Activated T-helper 1 cell treated with anti-CD3 and anti-CD28 coated beads, Interleukin-12 subunit alpha, Interleukin-12 subunit beta, Interleukin-2, Interleukin-4 antibody, amounts not matched to agents 30 ng/mL and 10 ng/mL and 1 ng/mL, durations not matched to agents 14 hours and 24 hours and 36 hours (primary cell): Measurements from ENCODE around the gene NUP98. TPM values are rescaled to one million over a fixed set of nuclear protein-coding genes. Genes with fewer than 3 reads are reported as not detected.
"Not testable (repeated sequence)": the region's sequence is repeated elsewhere in the genome, so short reads cannot be mapped to it uniquely, and the experiment has no call there.

Experiments
- DNase-seq: peaks from one replicate; pipeline ENCODE4 v3.0.0; 2021; ENCODE audit warnings: low spot score
- H3K27ac Mint-ChIP-seq: one replicate; pipeline ENCODE4 v1.8.0; 2021; ENCODE audit warnings: mild to moderate bottlenecking, mixed read lengths
- H3K27me3 Mint-ChIP-seq: one replicate; pipeline ENCODE4 v1.8.0; 2022; ENCODE audit warnings: mild to moderate bottlenecking, moderate library complexity, mixed read lengths; ENCODE audit not compliant: insufficient read depth
- H3K36me3 Mint-ChIP-seq: one replicate; pipeline ENCODE4 v1.8.0; 2021; ENCODE audit warnings: low read depth, mixed read lengths
- H3K4me1 Mint-ChIP-seq: one replicate; pipeline ENCODE4 v1.8.0; 2021; ENCODE audit warnings: low read depth, mixed read lengths
- H3K4me3 Mint-ChIP-seq: one replicate; pipeline ENCODE4 v1.8.0; 2021; ENCODE audit warnings: mild to moderate bottlenecking, moderate library complexity, mixed read lengths
- H3K9me3 Mint-ChIP-seq: one replicate; pipeline ENCODE4 v1.8.0; 2021; ENCODE audit warnings: mixed read lengths
- intact Hi-C: fragments of 100-400 bp; cut with micrococcal nuclease; formaldehyde crosslinking; loops from one replicate; pipeline ENCODE4 v1.15.1; 2024
- total RNA-seq: library from RNA; stranded (reverse); gene quantifications from 2 replicates; pipeline ENCODE4 v1.2.3, GENCODE V29; 2022

Gene NUP98
- total RNA-seq, 1 donor from 2014 or later, result 122 TPM

GRCh38 chr11:3823762-3824506 is 26.6 kb upstream of the NUP98 start:
- no peak overlapping the region for H3K27ac Mint-ChIP-seq
- H3K27me3 Mint-ChIP-seq, result no peaks in the 10 kb centered on the region
- H3K4me1 Mint-ChIP-seq, result peaks cover 38% of the 10 kb centered on the region
- peaks cover 41% of the 10 kb centered on the region for H3K36me3 Mint-ChIP-seq
- intact Hi-C loops, result loop anchor here (1.0 kb wide), 2 partner anchors 17 to 248 kb away; no protein-coding TSS in a partner anchor
- H3K9me3 Mint-ChIP-seq, result no peaks in the 10 kb centered on the region
- no peak for DNase-seq
- H3K4me3 Mint-ChIP-seq, result no peak overlapping the region

GRCh38 chr11:3823303-3823702 is 25.9 kb upstream of the NUP98 start:
- intact Hi-C loops, result no loop called here
- no peaks in the 10 kb centered on the region for H3K9me3 Mint-ChIP-seq
- DNase-seq, result no peak
- peaks cover 41% of the 10 kb centered on the region for H3K36me3 Mint-ChIP-seq
- H3K4me1 Mint-ChIP-seq, result peaks cover 38% of the 10 kb centered on the region
- H3K27ac Mint-ChIP-seq, result no peak overlapping the region
- no peaks in the 10 kb centered on the region for H3K27me3 Mint-ChIP-seq
- H3K4me3 Mint-ChIP-seq, result no peak overlapping the region

- Mint-ChIP-seq H3K9me3 (no peaks in the 10 kb centered on the region), H3K27ac (no peak overlapping the region), H3K27me3 (no peaks in the 10 kb centered on the region), H3K4me1 (peaks cover 30% of the 10 kb centered on the region), H3K36me3 (peaks cover 33% of the 10 kb centered on the region), H3K4me3 (no peak overlapping the region)
- intact Hi-C loops, result no loop called here
- DNase-seq, result no peak
Observed at GRCh38 chr11:3822312-3822711, 25.0 kb upstream of the NUP98 start.

GRCh38 chr11:3820971-3821370 is 23.6 kb upstream of the NUP98 start:
- DNase-seq, result no peak
- Mint-ChIP-seq H3K4me3 (no peak overlapping the region), H3K36me3 (peaks cover 20% of the 10 kb centered on the region), H3K27ac (no peak overlapping the region), H3K9me3 (no peaks in the 10 kb centered on the region), H3K27me3 (no peaks in the 10 kb centered on the region), H3K4me1 (peaks cover 21% of the 10 kb centered on the region)
- intact Hi-C loops, result no loop called here

- intact Hi-C loops, result no loop called here
- Mint-ChIP-seq H3K36me3 (peaks cover 2% of the 10 kb centered on the region), H3K9me3 (no peaks in the 10 kb centered on the region), H3K4me1 (no peaks in the 10 kb centered on the region), H3K27ac (no peak overlapping the region), H3K27me3 (no peaks in the 10 kb centered on the region), H3K4me3 (no peak overlapping the region)
- DNase-seq, result no peak
Observed at GRCh38 chr11:3817181-3817800, 19.9 kb upstream of the NUP98 start.

GRCh38 chr11:3816673-3817072 is 19.3 kb upstream of the NUP98 start:
- Mint-ChIP-seq H3K4me1 (no peaks in the 10 kb centered on the region), H3K9me3 (no peaks in the 10 kb centered on the region), H3K36me3 (peaks cover 2% of the 10 kb centered on the region), H3K27ac (no peak overlapping the region), H3K27me3 (no peaks in the 10 kb centered on the region), H3K4me3 (no peak overlapping the region)
- intact Hi-C loops, result no loop called here
- no peak for DNase-seq

GRCh38 chr11:3815845-3816244 is 18.5 kb upstream of the NUP98 start:
- no peaks in the 10 kb centered on the region for H3K4me1 Mint-ChIP-seq
- no peak for DNase-seq
- no peak overlapping the region for H3K27ac Mint-ChIP-seq
- intact Hi-C loops, result no loop called here
- H3K36me3 Mint-ChIP-seq, result peaks cover 2% of the 10 kb centered on the region
- H3K9me3 Mint-ChIP-seq, result no peaks in the 10 kb centered on the region
- no peak overlapping the region for H3K4me3 Mint-ChIP-seq
- no peaks in the 10 kb centered on the region for H3K27me3 Mint-ChIP-seq

GRCh38 chr11:3814832-3815231 is 17.5 kb upstream of the NUP98 start:
- H3K4me1 Mint-ChIP-seq, H3K36me3 Mint-ChIP-seq, H3K27ac Mint-ChIP-seq, H3K4me3 Mint-ChIP-seq, H3K27me3 Mint-ChIP-seq, intact Hi-C loops, H3K9me3 Mint-ChIP-seq, DNase-seq: not testable (repeated sequence)

- DNase-seq, result no peak
- peaks cover 14% of the 10 kb centered on the region for H3K4me1 Mint-ChIP-seq
- no peak overlapping the region for H3K27ac Mint-ChIP-seq
- no peaks in the 10 kb centered on the region for H3K27me3 Mint-ChIP-seq
- intact Hi-C loops, result no loop called here
- no peak overlapping the region for H3K4me3 Mint-ChIP-seq
- H3K9me3 Mint-ChIP-seq, result no peaks in the 10 kb centered on the region
- H3K36me3 Mint-ChIP-seq, result peaks cover 7% of the 10 kb centered on the region
Observed at GRCh38 chr11:3810951-3811350, 13.6 kb upstream of the NUP98 start.

- Mint-ChIP-seq H3K4me3 (no peak overlapping the region), H3K36me3 (peaks cover 7% of the 10 kb centered on the region), H3K27ac (no peak overlapping the region), H3K9me3 (no peaks in the 10 kb centered on the region), H3K27me3 (no peaks in the 10 kb centered on the region), H3K4me1 (peaks cover 14% of the 10 kb centered on the region)
- no peak for DNase-seq
- intact Hi-C loops, result no loop called here
Observed at GRCh38 chr11:3810446-3810845, 13.1 kb upstream of the NUP98 start.

GRCh38 chr11:3809624-3809928 is 12.2 kb upstream of the NUP98 start:
- H3K9me3 Mint-ChIP-seq, result no peaks in the 10 kb centered on the region
- peaks cover 14% of the 10 kb centered on the region for H3K4me1 Mint-ChIP-seq
- no peak overlapping the region for H3K27ac Mint-ChIP-seq
- H3K36me3 Mint-ChIP-seq, result peaks cover 7% of the 10 kb centered on the region
- intact Hi-C loops, result loop anchor here (1.0 to 5.0 kb wide), 4 partner anchors 37 to 263 kb away; no protein-coding TSS in a partner anchor
- H3K27me3 Mint-ChIP-seq, result no peaks in the 10 kb centered on the region
- H3K4me3 Mint-ChIP-seq, result no peak overlapping the region
- DNase-seq, result no peak

GRCh38 chr11:3808861-3809623 is 11.7 kb upstream of the NUP98 start:
- Mint-ChIP-seq H3K36me3 (peaks cover 7% of the 10 kb centered on the region), H3K27ac (peak overlapping the region; percentile 15), H3K27me3 (no peaks in the 10 kb centered on the region), H3K9me3 (no peaks in the 10 kb centered on the region), H3K4me3 (peak overlapping the region; percentile 99), H3K4me1 (peaks cover 18% of the 10 kb centered on the region)
- intact Hi-C loops, result loop anchor here (1.0 to 5.0 kb wide), 7 partner anchors 12 to 263 kb away; partner anchors contain the start of gene NUP98
- DNase-seq, result peak; percentile 40
